Fibroblast of pulmonary artery (primary cell): Measurements from ENCODE around the gene BICDL1.

Experiments used
- DNase-seq: peaks from one replicate; pipeline ENCODE4 v3.0.0-alpha.2; 2010; ENCODE audit warnings: low read depth
- H3K4me3 ChIP-seq: replicated peaks from 2 replicates; pipeline ENCODE4 v1.5.1; 2011; ENCODE audit warnings: low read depth, mild to moderate bottlenecking, control low read depth, low read length, moderate library complexity
- TF ChIP-seq, protein P1 (sequence below): IDR thresholded peaks from 2 replicates; pipeline ENCODE4 v1.5.1; 2011; ENCODE audit warnings: mild to moderate bottlenecking, control low read depth, low read length, inconsistent platforms; ENCODE audit errors: missing control alignments

The BICDL1 gene

DNA sequence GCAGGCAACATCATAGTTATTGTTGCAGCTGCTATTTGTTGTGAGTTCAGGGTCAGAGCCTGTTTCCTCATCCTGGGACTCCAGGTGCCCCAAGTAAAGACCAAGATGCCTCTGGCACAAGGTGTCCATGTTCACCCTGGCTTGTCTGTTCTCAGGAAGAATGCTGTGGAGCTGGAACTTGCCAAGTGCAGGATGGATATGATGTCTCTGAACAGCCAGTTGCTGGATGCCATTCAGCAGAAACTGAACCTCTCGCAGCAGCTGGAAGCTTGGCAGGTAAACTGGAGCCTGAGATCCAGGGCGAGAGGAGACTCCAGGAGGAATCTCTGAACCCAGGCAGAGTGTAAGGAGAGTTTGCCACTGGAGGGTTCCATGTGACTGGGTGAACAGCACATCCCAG, 100.8 kb downstream of the BICDL1 start:
- DNase-seq: no peak
- TF ChIP-seq, protein P1, sequence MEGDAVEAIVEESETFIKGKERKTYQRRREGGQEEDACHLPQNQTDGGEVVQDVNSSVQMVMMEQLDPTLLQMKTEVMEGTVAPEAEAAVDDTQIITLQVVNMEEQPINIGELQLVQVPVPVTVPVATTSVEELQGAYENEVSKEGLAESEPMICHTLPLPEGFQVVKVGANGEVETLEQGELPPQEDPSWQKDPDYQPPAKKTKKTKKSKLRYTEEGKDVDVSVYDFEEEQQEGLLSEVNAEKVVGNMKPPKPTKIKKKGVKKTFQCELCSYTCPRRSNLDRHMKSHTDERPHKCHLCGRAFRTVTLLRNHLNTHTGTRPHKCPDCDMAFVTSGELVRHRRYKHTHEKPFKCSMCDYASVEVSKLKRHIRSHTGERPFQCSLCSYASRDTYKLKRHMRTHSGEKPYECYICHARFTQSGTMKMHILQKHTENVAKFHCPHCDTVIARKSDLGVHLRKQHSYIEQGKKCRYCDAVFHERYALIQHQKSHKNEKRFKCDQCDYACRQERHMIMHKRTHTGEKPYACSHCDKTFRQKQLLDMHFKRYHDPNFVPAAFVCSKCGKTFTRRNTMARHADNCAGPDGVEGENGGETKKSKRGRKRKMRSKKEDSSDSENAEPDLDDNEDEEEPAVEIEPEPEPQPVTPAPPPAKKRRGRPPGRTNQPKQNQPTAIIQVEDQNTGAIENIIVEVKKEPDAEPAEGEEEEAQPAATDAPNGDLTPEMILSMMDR: no peak
- no peak overlapping the region for H3K4me3 ChIP-seq

DNA sequence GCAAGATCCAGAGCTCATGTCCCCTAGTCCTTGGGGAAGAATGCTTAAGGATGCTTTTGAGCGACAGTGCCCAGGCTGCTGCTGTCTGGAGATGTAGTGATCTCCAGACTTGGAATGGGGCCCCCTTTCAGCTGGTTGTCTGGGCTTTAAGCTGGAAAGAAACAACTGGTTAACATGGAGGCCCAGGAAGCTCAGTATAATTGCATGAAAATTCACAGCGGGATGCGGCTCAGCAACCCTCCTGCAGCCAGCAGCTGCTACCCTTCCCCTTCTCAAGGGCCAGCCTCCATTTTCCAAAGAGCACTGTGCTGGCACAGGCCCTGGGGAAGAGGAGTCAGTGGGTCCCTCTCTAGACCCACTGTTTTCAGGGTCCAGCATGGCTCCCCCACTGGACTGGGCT, 101.2 kb downstream of the BICDL1 start:
- H3K4me3 ChIP-seq: no peak overlapping the region
- TF ChIP-seq, protein P1: no peak
- DNase-seq: no peak

DNA sequence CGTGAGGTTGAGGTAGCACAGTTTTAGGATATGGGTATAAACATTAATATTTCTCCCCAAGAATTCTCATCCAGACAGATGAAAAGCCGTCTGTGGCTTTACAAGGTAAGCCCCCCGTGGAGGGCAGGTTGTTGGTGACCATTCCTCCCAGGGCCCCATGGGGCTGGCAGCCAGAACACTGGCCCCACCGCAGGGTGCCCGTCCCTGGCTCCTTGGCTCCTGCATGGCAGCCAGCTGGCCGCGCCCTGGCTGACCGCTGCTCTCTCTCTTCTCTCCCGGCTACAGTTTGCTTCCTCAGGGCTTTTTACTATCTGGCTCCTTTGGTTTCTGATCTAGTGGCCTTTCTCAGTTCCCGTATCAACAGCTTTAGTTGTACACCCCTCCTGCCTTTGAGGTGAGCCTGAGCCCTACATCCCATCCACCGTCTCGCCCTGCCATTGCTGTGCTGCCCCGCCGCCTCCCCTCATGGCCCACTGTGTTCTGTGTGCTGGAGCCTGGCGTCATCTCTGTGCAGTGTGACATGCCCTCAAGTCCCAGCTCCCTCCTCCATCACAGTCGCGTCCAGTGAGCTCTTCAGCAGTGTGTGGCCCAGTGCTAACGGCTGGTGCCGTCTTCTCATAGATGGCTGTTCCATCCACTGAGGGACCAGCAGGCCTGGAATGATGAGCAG, 101.7 kb downstream of the BICDL1 start:
- H3K4me3 ChIP-seq: no peak overlapping the region
- DNase-seq: no peak
- TF ChIP-seq, protein P1: no peak

DNA sequence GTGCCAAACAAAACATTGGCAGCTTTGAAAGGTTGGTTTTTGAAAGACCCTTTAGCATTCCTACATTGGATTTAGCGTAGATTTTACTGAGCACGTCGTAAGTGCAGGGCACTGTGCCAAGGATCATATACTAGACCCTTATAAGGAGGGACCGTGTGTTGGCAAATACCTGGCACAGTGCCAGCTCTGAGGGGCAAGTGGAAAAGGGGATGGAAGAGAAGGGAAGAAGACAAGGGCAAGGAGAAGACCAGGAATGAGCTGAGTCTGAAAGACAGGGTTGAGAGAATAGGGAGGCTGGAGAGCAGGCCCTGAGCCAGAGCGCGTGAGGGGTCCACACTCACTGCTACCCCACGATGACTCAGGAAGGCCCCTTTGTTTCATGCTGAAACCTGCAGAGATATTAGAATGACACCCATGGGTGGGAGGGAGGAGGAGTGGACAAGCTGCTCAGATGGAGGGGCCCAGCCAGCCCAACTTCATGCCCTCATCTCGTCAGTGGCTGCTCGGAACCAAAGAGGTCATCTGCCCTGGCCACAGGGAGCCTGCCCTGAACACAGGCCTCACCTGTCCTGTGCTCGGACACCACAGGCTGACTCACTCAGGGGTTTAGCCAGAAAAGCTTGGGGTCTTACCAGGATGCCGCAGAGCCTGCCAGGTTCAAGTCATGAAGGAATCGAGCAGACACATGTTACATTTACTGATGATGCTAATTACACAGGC, 102.5 kb downstream of the BICDL1 start:
- DNase-seq: peak; percentile 44
- no peak overlapping the region for H3K4me3 ChIP-seq
- TF ChIP-seq, protein P1: no peak

DNA sequence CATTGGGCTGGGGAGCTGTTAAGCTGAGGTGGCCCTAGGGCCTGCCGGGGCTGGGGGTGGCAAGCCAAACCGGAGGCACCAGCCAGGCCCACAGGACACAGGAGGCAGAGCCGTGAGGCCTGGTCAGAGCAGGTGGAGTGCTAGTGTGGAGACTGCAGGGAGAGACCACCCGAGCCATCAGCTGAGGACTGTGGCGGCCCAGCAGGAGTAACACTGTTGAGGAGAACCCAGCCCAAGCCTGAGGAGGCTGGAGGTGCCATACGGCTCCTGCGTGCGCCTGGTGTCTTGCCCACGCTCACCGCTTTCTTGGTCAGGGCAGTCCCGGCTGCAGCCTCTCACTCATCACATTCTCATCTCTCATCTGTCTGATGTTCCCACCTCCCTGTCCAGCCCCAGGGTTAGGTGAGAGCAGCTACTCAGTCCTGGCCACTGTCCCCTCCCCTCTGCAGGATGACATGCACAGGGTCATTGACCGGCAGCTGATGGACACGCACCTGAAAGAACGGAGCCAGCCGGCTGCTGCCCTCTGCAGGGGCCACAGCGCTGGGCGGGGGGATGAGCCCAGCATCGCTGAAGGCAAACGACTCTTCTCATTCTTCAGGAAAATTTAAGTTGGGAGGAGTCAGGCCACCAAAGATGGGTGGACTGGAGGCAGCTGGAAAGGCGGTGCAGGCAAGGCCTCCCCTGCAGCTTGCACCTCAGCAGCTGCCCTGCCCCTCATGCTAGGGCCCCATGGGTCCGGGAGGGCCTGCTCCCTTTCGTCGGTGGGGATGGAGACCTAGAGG, 103.7 kb downstream of the BICDL1 start:
- TF ChIP-seq, protein P1: no peak
- H3K4me3 ChIP-seq: no peak overlapping the region

DNA sequence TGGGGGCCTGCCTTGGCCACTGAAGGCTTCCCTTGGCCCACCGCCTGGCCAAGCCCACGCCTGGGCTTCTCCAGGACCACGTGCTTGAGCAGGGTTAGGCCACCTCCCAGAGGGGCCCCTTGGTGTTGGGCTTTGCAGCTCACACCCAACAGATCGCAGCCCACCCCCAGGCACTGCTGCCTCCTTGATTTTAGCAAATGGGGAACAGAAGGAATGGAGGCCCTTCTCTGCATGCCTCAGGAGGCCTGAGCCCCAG, 104.2 kb downstream of the BICDL1 start:
- DNase-seq: no peak
- TF ChIP-seq, protein P1: no peak
- no peak overlapping the region for H3K4me3 ChIP-seq

More for the DNA sequence above, 103.7 kb downstream of the BICDL1 start:
- no peak for DNase-seq
